ENCODE results near the gene HIP1R. TPM values are rescaled to one million over a fixed set of nuclear protein-coding genes. Genes with fewer than 3 reads are reported as not detected.

HIP1R gene
- total RNA-seq, 2 donors from 2014 or later = 42.6 to 74.2 TPM

DNA sequence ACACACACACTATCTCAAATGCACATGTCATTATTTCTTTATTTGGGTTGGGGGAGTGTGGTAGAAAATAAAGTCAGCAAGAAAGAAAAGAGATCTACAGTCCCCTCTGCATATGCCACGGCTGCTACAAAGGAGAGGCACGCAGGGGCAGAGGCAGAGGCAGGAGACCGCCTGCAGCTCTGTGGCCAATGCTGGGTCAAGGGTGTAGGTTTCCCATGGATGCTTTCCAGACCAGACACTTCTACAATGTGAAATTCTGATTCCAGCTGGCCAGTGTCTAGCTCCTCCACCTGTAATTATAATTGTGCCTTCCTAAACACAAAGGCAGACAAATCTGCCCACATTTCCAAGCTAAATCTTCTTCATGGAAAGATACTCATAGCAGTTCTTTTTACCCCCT, 41.5 kb downstream of the HIP1R start:
- Histone ChIP-seq H3K4me3 (no peak overlapping the region), H3K27ac (no peak overlapping the region), H3K27me3 (no peaks in the 10 kb centered on the region), H3K9me3 (no peaks in the 10 kb centered on the region), H3K9ac (ENCODE audit: low read depth in 2 of 2, low read length in 2 of 2) (no peak overlapping the region), H3K4me1 (peaks cover 32% of the 10 kb centered on the region), H3K36me3 (no peaks in the 10 kb centered on the region)
- DNase-seq = no peak
- intact Hi-C loops (cut with DNase I) = no loop called here
- TF ChIP-seq, protein P1, sequence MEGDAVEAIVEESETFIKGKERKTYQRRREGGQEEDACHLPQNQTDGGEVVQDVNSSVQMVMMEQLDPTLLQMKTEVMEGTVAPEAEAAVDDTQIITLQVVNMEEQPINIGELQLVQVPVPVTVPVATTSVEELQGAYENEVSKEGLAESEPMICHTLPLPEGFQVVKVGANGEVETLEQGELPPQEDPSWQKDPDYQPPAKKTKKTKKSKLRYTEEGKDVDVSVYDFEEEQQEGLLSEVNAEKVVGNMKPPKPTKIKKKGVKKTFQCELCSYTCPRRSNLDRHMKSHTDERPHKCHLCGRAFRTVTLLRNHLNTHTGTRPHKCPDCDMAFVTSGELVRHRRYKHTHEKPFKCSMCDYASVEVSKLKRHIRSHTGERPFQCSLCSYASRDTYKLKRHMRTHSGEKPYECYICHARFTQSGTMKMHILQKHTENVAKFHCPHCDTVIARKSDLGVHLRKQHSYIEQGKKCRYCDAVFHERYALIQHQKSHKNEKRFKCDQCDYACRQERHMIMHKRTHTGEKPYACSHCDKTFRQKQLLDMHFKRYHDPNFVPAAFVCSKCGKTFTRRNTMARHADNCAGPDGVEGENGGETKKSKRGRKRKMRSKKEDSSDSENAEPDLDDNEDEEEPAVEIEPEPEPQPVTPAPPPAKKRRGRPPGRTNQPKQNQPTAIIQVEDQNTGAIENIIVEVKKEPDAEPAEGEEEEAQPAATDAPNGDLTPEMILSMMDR (IDR thresholded peaks at IDR 0.05) = no peak

DNA sequence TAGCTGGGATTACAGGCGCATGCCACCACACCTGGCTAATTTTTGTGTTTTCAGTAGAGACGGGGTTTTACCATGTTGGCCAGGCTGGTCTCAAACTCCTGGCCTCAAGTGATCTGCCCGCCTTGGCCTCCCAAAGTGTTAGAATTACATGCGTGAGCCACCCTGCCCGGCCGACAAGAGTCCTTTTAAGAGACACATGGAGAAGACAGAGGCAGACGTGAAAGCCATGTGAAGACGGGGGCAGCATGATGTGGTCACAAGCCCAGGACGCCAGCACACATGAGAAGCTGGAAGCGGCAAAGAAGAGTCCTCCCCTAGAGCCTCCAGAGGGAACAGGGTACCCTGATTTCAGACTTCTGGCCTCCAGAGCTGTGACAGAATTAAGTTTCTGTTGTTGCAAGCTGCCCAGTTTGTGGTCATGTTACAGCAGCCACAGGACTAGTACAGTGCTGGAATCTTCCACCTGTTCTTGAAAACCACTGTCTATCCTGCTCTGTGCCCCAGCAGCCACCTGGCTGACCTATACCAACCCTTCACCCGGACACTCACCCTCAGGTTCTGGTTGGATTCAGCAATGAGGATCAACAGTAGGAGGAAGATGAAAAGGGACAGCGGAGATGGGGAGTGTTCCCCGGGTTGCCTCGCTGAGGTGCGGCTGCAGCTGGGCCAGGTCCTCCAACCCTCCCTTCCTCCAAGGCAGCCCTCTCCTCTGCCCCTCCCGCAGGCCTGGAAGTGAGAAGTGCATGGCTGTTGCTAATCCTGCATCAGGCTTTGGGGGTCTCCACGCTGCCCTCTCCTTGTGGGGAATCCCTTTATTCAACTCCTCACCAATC, 43.7 kb downstream of the HIP1R start:
- intact Hi-C loops (cut with DNase I) = no loop called here
- no peak for DNase-seq
- TF ChIP-seq, protein P1 (IDR thresholded peaks at IDR 0.05) = no peak
- peak overlapping the region; percentile 12 to 31 for H3K9ac ChIP-seq (ENCODE audit: low read depth in 2 of 2, low read length in 2 of 2)
- H3K9me3 ChIP-seq = no peaks in the 10 kb centered on the region
- H3K27me3 ChIP-seq = no peaks in the 10 kb centered on the region
- H3K27ac ChIP-seq = no peak overlapping the region
- H3K4me3 ChIP-seq = no peak overlapping the region
- no peaks in the 10 kb centered on the region for H3K36me3 ChIP-seq
- H3K4me1 ChIP-seq = peaks cover 22% of the 10 kb centered on the region

- Histone ChIP-seq H3K27ac (no peak overlapping the region), H3K4me1 (peaks cover 15% of the 10 kb centered on the region), H3K9ac (ENCODE audit: low read depth in 2 of 2, low read length in 2 of 2) (peak overlapping the region in 1 of 2 donors; percentile 36), H3K9me3 (no peaks in the 10 kb centered on the region), H3K36me3 (no peaks in the 10 kb centered on the region), H3K27me3 (no peaks in the 10 kb centered on the region), H3K4me3 (no peak overlapping the region)
- DNase-seq = no peak
- intact Hi-C loops (cut with DNase I) = no loop called here
- TF ChIP-seq, protein P1 (IDR thresholded peaks at IDR 0.05) = no peak
Measured at GRCh38 chr12:122880155-122880667, 45.0 kb downstream of the HIP1R start.

DNA sequence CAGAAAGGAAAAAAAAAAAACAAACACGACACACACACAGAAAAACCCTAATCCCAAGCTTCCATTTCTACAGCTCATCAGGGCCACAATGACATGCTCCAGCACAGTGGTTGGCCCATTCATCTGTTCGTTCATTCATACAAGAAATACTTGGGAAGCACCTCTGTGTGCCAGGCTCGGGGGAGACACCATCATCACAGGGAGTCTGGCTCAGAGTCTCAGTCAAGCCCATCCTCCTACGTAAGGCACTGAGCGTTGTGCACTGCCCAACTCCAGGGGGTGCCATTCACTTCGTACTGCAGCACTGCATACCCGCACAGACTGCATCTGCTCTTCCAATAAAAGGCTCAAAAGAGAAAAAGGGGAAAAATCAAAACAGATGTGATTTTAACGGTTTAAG, 45.4 kb downstream of the HIP1R start:
- no peak overlapping the region for H3K27ac ChIP-seq
- no peaks in the 10 kb centered on the region for H3K27me3 ChIP-seq
- H3K4me1 ChIP-seq = peaks cover 11% of the 10 kb centered on the region
- TF ChIP-seq, protein P1 (IDR thresholded peaks at IDR 0.05) = no peak
- intact Hi-C loops (cut with DNase I) = no loop called here
- DNase-seq = no peak
- no peaks in the 10 kb centered on the region for H3K9me3 ChIP-seq
- no peaks in the 10 kb centered on the region for H3K36me3 ChIP-seq
- H3K9ac ChIP-seq (ENCODE audit: low read depth in 2 of 2, low read length in 2 of 2) = no peak overlapping the region
- H3K4me3 ChIP-seq = no peak overlapping the region

DNA sequence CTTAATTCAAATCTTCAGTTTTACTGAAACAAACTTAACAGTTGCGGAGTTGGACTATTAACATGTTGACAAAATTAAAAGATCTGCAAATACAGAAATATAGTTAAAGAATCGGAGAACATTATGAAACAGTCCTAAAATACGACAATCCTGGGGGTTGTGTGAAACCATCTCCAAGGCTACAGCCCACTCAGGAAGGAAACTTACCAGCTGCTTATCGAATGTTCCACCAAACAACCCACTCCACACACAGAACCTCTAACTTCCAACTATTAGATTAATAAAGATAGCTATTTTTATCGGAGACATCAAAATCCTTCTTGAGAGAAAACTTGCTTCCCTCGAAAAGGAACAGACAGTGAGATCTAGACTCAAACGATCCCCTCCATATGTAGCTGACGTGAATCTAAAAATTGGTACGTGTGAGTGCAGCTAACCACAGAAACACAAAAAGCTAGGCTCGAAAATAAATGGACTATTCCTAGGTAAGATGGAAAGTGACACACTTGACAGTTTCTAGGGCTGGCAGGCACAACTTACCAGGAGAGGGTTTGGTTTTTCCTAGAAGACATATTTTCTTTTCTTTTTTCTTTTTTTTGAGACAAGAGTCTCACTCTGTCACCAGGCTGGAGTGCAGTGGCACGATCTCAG, 47.8 kb downstream of the HIP1R start:
- peaks cover 22% of the 10 kb centered on the region for H3K4me1 ChIP-seq
- no peak overlapping the region for H3K9ac ChIP-seq (ENCODE audit: low read depth in 2 of 2, low read length in 2 of 2)
- H3K27me3 ChIP-seq = no peaks in the 10 kb centered on the region
- H3K4me3 ChIP-seq = no peak overlapping the region
- H3K27ac ChIP-seq = no peak overlapping the region
- TF ChIP-seq, protein P1 (IDR thresholded peaks at IDR 0.05) = no peak
- no peak for DNase-seq
- intact Hi-C loops (cut with DNase I) = no loop called here
- H3K9me3 ChIP-seq = no peaks in the 10 kb centered on the region
- no peaks in the 10 kb centered on the region for H3K36me3 ChIP-seq
